ENCODE measurements around the gene ZNF628. TPM values are rescaled to one million over a fixed set of nuclear protein-coding genes. Genes with fewer than 3 reads are reported as not detected.

Gene ZNF628
- total and polyA plus RNA-seq, 2 of the 8 experiments (the other 6 are each of a cell fraction or from before 2014, with no cell fraction given) = 1.7 to 10.8 TPM

- TF ChIP-seq ZNF274 (IDR thresholded peaks at IDR 0.05; ENCODE audit: borderline replicate concordance, extremely low read depth, low read length) (no peak), JUN (IDR thresholded peaks at IDR 0.05; ENCODE audit: low read depth, low read length) (no peak), KDM4A (IDR thresholded peaks at IDR 0.05; ENCODE audit: low read depth, low read length, severe bottlenecking) (no peak), HDAC6 (IDR thresholded peaks at IDR 0.05; ENCODE audit: low read depth, low read length) (no peak), CBX8 (IDR thresholded peaks at IDR 0.05; ENCODE audit: borderline replicate concordance, low read depth, low read length) (no peak), KDM1A (IDR thresholded peaks at IDR 0.05; ENCODE audit: borderline replicate concordance, low read length) (no peak), ATF2 (IDR thresholded peaks at IDR 0.05; ENCODE audit: low read length) (no peak)
These were observed 42.0 kb upstream of the ZNF628 start (continued) for GRCh38 chr19:55434356-55434919.
